WERI-Rb-1 (cell line): Measurements from ENCODE around the gene ETS2.

ENCODE experiments used
- DNase-seq: peaks from one replicate; pipeline ENCODE4 v3.0.0-alpha.2; 2020
- H3K27ac ChIP-seq: fragments of 250-450 bp; sonication (Bioruptor Pico); 2 replicates; pipeline ENCODE4 v1.5.1; 2020; ENCODE audit warnings: mild to moderate bottlenecking, moderate library complexity
- H3K27me3 ChIP-seq: fragments of 250-450 bp; sonication (Bioruptor Pico); 2 replicates; pipeline ENCODE4 v1.5.1; 2021; ENCODE audit warnings: mild to moderate bottlenecking, low read depth, moderate library complexity; ENCODE audit not compliant: insufficient read depth, severe bottlenecking
- H3K36me3 ChIP-seq: fragments of 250-450 bp; sonication (Bioruptor Pico); 2 replicates; pipeline ENCODE4 v1.5.1; 2020; ENCODE audit warnings: mild to moderate bottlenecking, moderate library complexity
- H3K4me3 ChIP-seq: 2 replicates; pipeline ENCODE4 v1.5.1; 2011; ENCODE audit warnings: low read depth, mild to moderate bottlenecking, control low read depth, low read length
- H3K9me3 ChIP-seq: fragments of 250-450 bp; sonication (Bioruptor Pico); 2 replicates; pipeline ENCODE4 v1.5.1; 2021; ENCODE audit warnings: mild to moderate bottlenecking, moderate library complexity; ENCODE audit not compliant: severe bottlenecking
- TF ChIP-seq, protein P1 (sequence below): IDR thresholded peaks from 2 replicates; pipeline ENCODE4 v1.5.1; 2011; ENCODE audit warnings: low read depth, mild to moderate bottlenecking, control low read depth, inconsistent platforms, low read length

ETS2 gene

DNA sequence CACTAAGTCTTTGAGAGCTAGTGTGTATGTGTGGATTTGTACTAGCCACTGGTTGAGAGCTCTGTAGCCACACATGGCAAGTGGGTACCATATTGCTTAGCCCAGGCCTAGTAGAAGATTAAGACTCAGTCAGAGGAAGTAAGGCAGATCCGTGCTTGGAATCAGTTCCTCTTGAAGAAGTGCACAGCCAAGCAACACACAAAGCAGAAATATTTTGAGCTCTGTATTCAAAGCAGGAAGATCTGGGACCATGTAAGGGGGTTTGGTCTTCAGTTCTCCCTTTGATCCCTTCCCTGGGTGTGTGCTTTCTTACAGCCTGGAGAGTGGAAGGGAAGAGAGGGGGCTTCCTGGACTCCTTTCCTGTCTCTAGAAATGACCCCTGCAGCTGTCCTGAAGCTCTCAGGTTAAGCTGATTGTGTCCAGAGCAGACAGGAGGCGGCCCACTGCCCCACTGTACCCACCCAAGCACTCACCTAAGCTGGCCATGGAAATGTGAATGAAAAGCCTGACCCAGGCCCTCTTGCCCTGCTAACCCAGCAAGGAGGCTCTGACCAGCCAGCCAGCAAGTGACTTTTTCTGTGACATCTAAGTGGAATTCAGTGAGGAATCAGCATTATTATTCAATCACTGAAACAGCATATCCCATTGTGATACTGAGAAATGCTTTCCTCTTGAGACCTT is 3.6 kb downstream of the ETS2 start:
- TF ChIP-seq, protein P1, sequence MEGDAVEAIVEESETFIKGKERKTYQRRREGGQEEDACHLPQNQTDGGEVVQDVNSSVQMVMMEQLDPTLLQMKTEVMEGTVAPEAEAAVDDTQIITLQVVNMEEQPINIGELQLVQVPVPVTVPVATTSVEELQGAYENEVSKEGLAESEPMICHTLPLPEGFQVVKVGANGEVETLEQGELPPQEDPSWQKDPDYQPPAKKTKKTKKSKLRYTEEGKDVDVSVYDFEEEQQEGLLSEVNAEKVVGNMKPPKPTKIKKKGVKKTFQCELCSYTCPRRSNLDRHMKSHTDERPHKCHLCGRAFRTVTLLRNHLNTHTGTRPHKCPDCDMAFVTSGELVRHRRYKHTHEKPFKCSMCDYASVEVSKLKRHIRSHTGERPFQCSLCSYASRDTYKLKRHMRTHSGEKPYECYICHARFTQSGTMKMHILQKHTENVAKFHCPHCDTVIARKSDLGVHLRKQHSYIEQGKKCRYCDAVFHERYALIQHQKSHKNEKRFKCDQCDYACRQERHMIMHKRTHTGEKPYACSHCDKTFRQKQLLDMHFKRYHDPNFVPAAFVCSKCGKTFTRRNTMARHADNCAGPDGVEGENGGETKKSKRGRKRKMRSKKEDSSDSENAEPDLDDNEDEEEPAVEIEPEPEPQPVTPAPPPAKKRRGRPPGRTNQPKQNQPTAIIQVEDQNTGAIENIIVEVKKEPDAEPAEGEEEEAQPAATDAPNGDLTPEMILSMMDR = no peak
- Histone ChIP-seq H3K9me3 (no peaks in the 10 kb centered on the region), H3K36me3 (peaks cover 24% of the 10 kb centered on the region), H3K4me3 (no peak overlapping the region), H3K27ac (no peak overlapping the region), H3K27me3 (no peaks in the 10 kb centered on the region)
- DNase-seq = no peak

GRCh38 chr21:38810034-38810825 is 4.5 kb downstream of the ETS2 start:
- TF ChIP-seq, protein P1 = no peak
- peaks cover 32% of the 10 kb centered on the region for H3K36me3 ChIP-seq

DNA sequence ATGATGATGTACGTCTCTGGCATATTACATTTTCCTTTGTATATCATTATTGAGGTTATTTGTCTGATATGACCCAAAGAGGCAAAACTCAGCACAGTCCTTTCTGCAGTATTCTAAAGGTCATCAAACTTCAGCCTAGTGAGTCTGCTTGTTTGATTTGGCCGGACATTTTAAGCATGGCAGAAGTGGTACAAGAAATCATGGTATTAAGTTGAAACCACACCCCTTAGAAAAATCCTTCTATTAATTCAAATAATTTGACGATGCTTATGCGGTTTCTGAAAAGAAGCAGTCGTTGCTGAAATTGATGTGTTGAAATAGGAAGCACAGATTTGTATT is 5.1 kb downstream of the ETS2 start:
- TF ChIP-seq, protein P1 = no peak
- H3K4me3 ChIP-seq = no peak overlapping the region
- H3K27me3 ChIP-seq = no peaks in the 10 kb centered on the region
- H3K27ac ChIP-seq = no peak overlapping the region
- no peak for DNase-seq
- peaks cover 37% of the 10 kb centered on the region for H3K36me3 ChIP-seq
- no peaks in the 10 kb centered on the region for H3K9me3 ChIP-seq

More at GRCh38 chr21:38810034-38810825, 4.5 kb downstream of the ETS2 start:
- DNase-seq = no peak
- Histone ChIP-seq H3K27me3 (no peaks in the 10 kb centered on the region), H3K9me3 (no peaks in the 10 kb centered on the region), H3K4me3 (no peak overlapping the region), H3K27ac (no peak overlapping the region)

GRCh38 chr21:38811257-38811656 is 5.5 kb downstream of the ETS2 start:
- TF ChIP-seq, protein P1 = no peak
- H3K27me3 ChIP-seq = no peaks in the 10 kb centered on the region
- H3K9me3 ChIP-seq = no peaks in the 10 kb centered on the region
- DNase-seq = no peak
- no peak overlapping the region for H3K27ac ChIP-seq
- peaks cover 38% of the 10 kb centered on the region for H3K36me3 ChIP-seq
- H3K4me3 ChIP-seq = no peak overlapping the region

GRCh38 chr21:38813143-38813542 is 7.4 kb downstream of the ETS2 start:
- no peak for DNase-seq
- peaks cover 54% of the 10 kb centered on the region for H3K36me3 ChIP-seq
- no peaks in the 10 kb centered on the region for H3K9me3 ChIP-seq
- H3K27ac ChIP-seq = no peak overlapping the region
- TF ChIP-seq, protein P1 = no peak
- no peak overlapping the region for H3K4me3 ChIP-seq
- H3K27me3 ChIP-seq = no peaks in the 10 kb centered on the region
